GM10847 (cell line): ENCODE measurements around the gene FRMPD1.

Source experiments
- POLR2A ChIP-seq: IDR thresholded peaks from 2 replicates; pipeline ENCODE4 v1.6.1; 2011; ENCODE audit not compliant: insufficient read length; ENCODE audit errors: extremely low read depth

Gene FRMPD1

GRCh38 chr9:37622462-37622861, 28.3 kb upstream of the FRMPD1 start:
- no peak for TF ChIP-seq POLR2A

- TF ChIP-seq POLR2A, result no peak
These were observed 27.5 kb upstream of the FRMPD1 start for GRCh38 chr9:37623267-37623666.

GRCh38 chr9:37624073-37624472, 26.7 kb upstream of the FRMPD1 start:
- no peak for TF ChIP-seq POLR2A

- TF ChIP-seq POLR2A, result no peak
These were observed 25.6 kb upstream of the FRMPD1 start for GRCh38 chr9:37625036-37625757.

GRCh38 chr9:37625758-37626147, 25.0 kb upstream of the FRMPD1 start:
- TF ChIP-seq POLR2A, result no peak

- no peak for TF ChIP-seq POLR2A
These were observed 24.0 kb upstream of the FRMPD1 start for GRCh38 chr9:37626708-37627292.

GRCh38 chr9:37632479-37632878, 18.3 kb upstream of the FRMPD1 start:
- TF ChIP-seq POLR2A, result no peak

- no peak for TF ChIP-seq POLR2A
These were observed 14.9 kb upstream of the FRMPD1 start for GRCh38 chr9:37635808-37636207.

GRCh38 chr9:37636511-37637448, 14.0 kb upstream of the FRMPD1 start:
- TF ChIP-seq POLR2A, result no peak

GRCh38 chr9:37639109-37639762, 11.5 kb upstream of the FRMPD1 start:
- TF ChIP-seq POLR2A, result no peak

GRCh38 chr9:37639841-37640240, 10.9 kb upstream of the FRMPD1 start:
- no peak for TF ChIP-seq POLR2A

GRCh38 chr9:37640246-37640645, 10.5 kb upstream of the FRMPD1 start:
- no peak for TF ChIP-seq POLR2A

GRCh38 chr9:37641331-37641730, 9.4 kb upstream of the FRMPD1 start:
- no peak for TF ChIP-seq POLR2A

- no peak for TF ChIP-seq POLR2A
These were observed 7.5 kb upstream of the FRMPD1 start for GRCh38 chr9:37643214-37643613.

GRCh38 chr9:37645903-37646506, 4.7 kb upstream of the FRMPD1 start:
- no peak for TF ChIP-seq POLR2A
